MM.1S (cell line): Measurements from ENCODE around the gene ADAMTS1.

Experiments used
- DNase-seq: peaks from one replicate; pipeline ENCODE4 v3.0.0-alpha.2; 2015
- H2AFZ ChIP-seq: fragments of 300-600 bp; sonication (generic); 2 replicates; pipeline ENCODE4 v1.6.0; 2016; ENCODE audit warnings: antibody characterized with exemption, low read length
- H3F3A ChIP-seq: fragments of 300-600 bp; sonication (generic); 2 replicates; pipeline ENCODE4 v1.6.1; 2016; ENCODE audit warnings: mild to moderate bottlenecking, antibody characterized with exemption, low read length, moderate library complexity, mixed read lengths; ENCODE audit not compliant: insufficient read depth
- H3K27ac ChIP-seq: fragments of 300-600 bp; sonication (generic); 2 replicates; pipeline ENCODE4 v1.5.1; 2016; ENCODE audit warnings: mild to moderate bottlenecking, low read length
- H3K27me3 ChIP-seq: fragments of 300-600 bp; sonication (generic); replicated peaks from 2 replicates; pipeline ENCODE4 v1.6.0; 2016; ENCODE audit warnings: low read length; ENCODE audit not compliant: insufficient read depth
- H3K36me3 ChIP-seq: fragments of 300-600 bp; sonication (generic); replicated peaks from 2 replicates; pipeline ENCODE4 v1.6.1; 2016; ENCODE audit warnings: mild to moderate bottlenecking, low read length, mixed read lengths; ENCODE audit not compliant: insufficient read depth
- H3K4me1 ChIP-seq: fragments of 300-600 bp; sonication (generic); 2 replicates; pipeline ENCODE4 v1.6.1; 2016; ENCODE audit warnings: low read length, mixed read lengths
- H3K4me2 ChIP-seq: fragments of 300-600 bp; sonication (generic); 2 replicates; pipeline ENCODE4 v1.6.0; 2016; ENCODE audit warnings: low read depth, low read length
- H3K4me3 ChIP-seq: fragments of 300-600 bp; sonication (generic); 2 replicates; pipeline ENCODE4 v1.5.1; 2016; ENCODE audit warnings: low read length, mixed read lengths
- H3K79me2 ChIP-seq: fragments of 300-600 bp; sonication (generic); 2 replicates; pipeline ENCODE4 v1.6.1; 2016; ENCODE audit warnings: mixed run types, low read length, mixed read lengths
- H3K9ac ChIP-seq: fragments of 300-600 bp; sonication (generic); 2 replicates; pipeline ENCODE4 v1.6.1; 2016; ENCODE audit warnings: low read length, mixed read lengths
- H3K9me2 ChIP-seq: fragments of 300-600 bp; sonication (generic); replicated peaks from 2 replicates; pipeline ENCODE4 v1.6.1; 2016; ENCODE audit warnings: mild to moderate bottlenecking, low read length, mixed read lengths; ENCODE audit not compliant: insufficient read depth
- H3K9me3 ChIP-seq: fragments of 300-600 bp; sonication (generic); replicated peaks from 2 replicates; pipeline ENCODE4 v1.6.1; 2016; ENCODE audit warnings: mild to moderate bottlenecking, low read length, mixed read lengths; ENCODE audit not compliant: insufficient read depth
- H4K20me1 ChIP-seq: fragments of 300-600 bp; sonication (generic); 2 replicates; pipeline ENCODE4 v1.6.1; 2016; ENCODE audit warnings: mild to moderate bottlenecking, low read length, moderate library complexity, mixed read lengths; ENCODE audit not compliant: insufficient read depth
- CTCF ChIP-seq: fragments of 300-600 bp; sonication (generic); IDR thresholded peaks from 2 replicates; pipeline ENCODE4 v1.5.1; 2016; ENCODE audit warnings: antibody characterized with exemption, low read length, mixed read lengths
- EZH2 ChIP-seq: fragments of 300-600 bp; sonication (generic); optimal IDR thresholded peaks from 2 replicates; pipeline ENCODE3; 2017; ENCODE audit warnings: low read depth, mild to moderate bottlenecking, antibody characterized with exemption, low read length, mixed read lengths
- EZH2phosphoT487 ChIP-seq: fragments of 300-600 bp; sonication (generic); IDR thresholded peaks from 2 replicates; pipeline ENCODE4 v1.6.1; 2018; ENCODE audit warnings: antibody characterized with exemption, low read length

The ADAMTS1 gene

GRCh38 chr21:26836528-26836927 is 8.7 kb downstream of the ADAMTS1 start:
- H3K4me3 ChIP-seq = no peak overlapping the region
- no peak overlapping the region for H3K27ac ChIP-seq
- no peaks in the 10 kb centered on the region for H3K79me2 ChIP-seq
- H4K20me1 ChIP-seq = no peaks in the 10 kb centered on the region
- no peaks in the 10 kb centered on the region for H3K27me3 ChIP-seq
- no peak overlapping the region for H2AFZ ChIP-seq
- no peaks in the 10 kb centered on the region for H3K4me1 ChIP-seq
- H3K36me3 ChIP-seq = no peaks in the 10 kb centered on the region
- H3K9me3 ChIP-seq = no peaks in the 10 kb centered on the region
- TF ChIP-seq EZH2phosphoT487 = no peak
- TF ChIP-seq CTCF = no peak
- TF ChIP-seq EZH2 = no peak
- H3K4me2 ChIP-seq = no peak overlapping the region
- no peaks in the 10 kb centered on the region for H3F3A ChIP-seq
- no peaks in the 10 kb centered on the region for H3K9me2 ChIP-seq
- no peak overlapping the region for H3K9ac ChIP-seq
- no peak for DNase-seq

- no peaks in the 10 kb centered on the region for H3K36me3 ChIP-seq
- H3K4me2 ChIP-seq = no peak overlapping the region
- H3K9me3 ChIP-seq = no peaks in the 10 kb centered on the region
- no peaks in the 10 kb centered on the region for H3K4me1 ChIP-seq
- H2AFZ ChIP-seq = no peak overlapping the region
- no peaks in the 10 kb centered on the region for H4K20me1 ChIP-seq
- no peak for DNase-seq
- H3K27me3 ChIP-seq = no peaks in the 10 kb centered on the region
- TF ChIP-seq EZH2phosphoT487 (no peak), CTCF (no peak), EZH2 (no peak)
- H3F3A ChIP-seq = no peaks in the 10 kb centered on the region
- no peak overlapping the region for H3K9ac ChIP-seq
- H3K9me2 ChIP-seq = no peaks in the 10 kb centered on the region
- H3K79me2 ChIP-seq = no peaks in the 10 kb centered on the region
- no peak overlapping the region for H3K27ac ChIP-seq
- no peak overlapping the region for H3K4me3 ChIP-seq
Measured at GRCh38 chr21:26835714-26836265, 9.4 kb downstream of the ADAMTS1 start.

GRCh38 chr21:26835027-26835713 is 10.0 kb downstream of the ADAMTS1 start:
- no peaks in the 10 kb centered on the region for H3K27me3 ChIP-seq
- H4K20me1 ChIP-seq = no peaks in the 10 kb centered on the region
- no peak overlapping the region for H3K27ac ChIP-seq
- H3F3A ChIP-seq = no peaks in the 10 kb centered on the region
- H3K9me3 ChIP-seq = no peaks in the 10 kb centered on the region
- no peak overlapping the region for H2AFZ ChIP-seq
- no peak for DNase-seq
- H3K9ac ChIP-seq = no peak overlapping the region
- H3K9me2 ChIP-seq = no peaks in the 10 kb centered on the region
- TF ChIP-seq CTCF = no peak
- TF ChIP-seq EZH2 = no peak
- TF ChIP-seq EZH2phosphoT487 = no peak
- no peaks in the 10 kb centered on the region for H3K79me2 ChIP-seq
- H3K4me2 ChIP-seq = no peak overlapping the region
- no peaks in the 10 kb centered on the region for H3K4me1 ChIP-seq
- no peak overlapping the region for H3K4me3 ChIP-seq
- no peaks in the 10 kb centered on the region for H3K36me3 ChIP-seq
